Epithelial cell of esophagus (primary cell): Measurements from ENCODE around the gene LPXN.

Experiments
- DNase-seq: peaks from one replicate; pipeline ENCODE4 v3.0.0; 2010; ENCODE audit warnings: low read depth
- H3K4me3 ChIP-seq: 2 replicates; pipeline ENCODE4 v1.5.1; 2011; ENCODE audit warnings: mild to moderate bottlenecking, low read length, control low read depth
- TF ChIP-seq, protein P1 (sequence below): IDR thresholded peaks from 2 replicates; pipeline ENCODE4 v1.5.1; 2011; ENCODE audit warnings: low read depth, mild to moderate bottlenecking, low read length, control low read depth, inconsistent platforms; ENCODE audit not compliant: insufficient read depth; ENCODE audit errors: missing control alignments

The LPXN gene

DNA sequence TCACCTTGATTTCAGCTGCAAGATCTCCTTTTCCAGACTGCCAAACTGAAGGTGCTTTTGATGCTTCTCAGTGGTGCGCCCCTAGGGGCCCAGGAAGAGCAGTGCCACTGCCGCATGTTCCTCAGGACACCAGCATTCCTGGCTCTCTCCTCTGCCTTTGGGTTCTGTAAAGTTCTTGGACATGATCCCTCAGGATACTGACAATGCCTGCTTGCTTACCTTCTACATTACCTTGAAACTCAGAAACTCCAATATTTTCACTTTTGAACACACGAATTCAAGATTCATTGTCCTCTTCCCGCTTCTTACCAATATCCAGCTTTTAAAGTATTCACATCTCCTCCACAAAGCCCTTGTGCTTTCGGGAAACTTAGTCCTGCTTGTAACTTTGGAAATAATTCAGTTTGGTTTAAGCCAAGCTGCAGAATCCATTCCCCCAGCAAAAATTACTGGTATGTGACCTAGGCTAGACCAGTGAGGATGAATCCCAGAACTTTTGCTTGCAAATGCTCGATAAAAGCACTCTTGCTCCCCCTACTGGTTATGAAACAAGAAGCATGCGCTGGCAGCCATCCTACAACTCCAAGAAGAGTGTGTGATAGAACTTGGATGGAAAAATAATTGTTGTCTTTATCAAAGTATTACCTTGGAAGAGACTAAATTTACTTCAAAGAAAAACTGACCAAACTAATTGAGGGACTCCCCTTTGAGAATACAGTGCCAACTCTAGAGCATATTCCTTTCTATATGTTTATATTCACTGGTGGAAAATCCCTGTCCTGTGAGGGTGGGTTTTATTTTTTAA lies 51.2 kb downstream of the LPXN start:
- no peak overlapping the region for H3K4me3 ChIP-seq
- DNase-seq, result peak; percentile 88

GRCh38 chr11:58513747-58514367 lies 61.8 kb downstream of the LPXN start:
- DNase-seq, result peak; percentile 79
- no peak overlapping the region for H3K4me3 ChIP-seq
- TF ChIP-seq, protein P1, sequence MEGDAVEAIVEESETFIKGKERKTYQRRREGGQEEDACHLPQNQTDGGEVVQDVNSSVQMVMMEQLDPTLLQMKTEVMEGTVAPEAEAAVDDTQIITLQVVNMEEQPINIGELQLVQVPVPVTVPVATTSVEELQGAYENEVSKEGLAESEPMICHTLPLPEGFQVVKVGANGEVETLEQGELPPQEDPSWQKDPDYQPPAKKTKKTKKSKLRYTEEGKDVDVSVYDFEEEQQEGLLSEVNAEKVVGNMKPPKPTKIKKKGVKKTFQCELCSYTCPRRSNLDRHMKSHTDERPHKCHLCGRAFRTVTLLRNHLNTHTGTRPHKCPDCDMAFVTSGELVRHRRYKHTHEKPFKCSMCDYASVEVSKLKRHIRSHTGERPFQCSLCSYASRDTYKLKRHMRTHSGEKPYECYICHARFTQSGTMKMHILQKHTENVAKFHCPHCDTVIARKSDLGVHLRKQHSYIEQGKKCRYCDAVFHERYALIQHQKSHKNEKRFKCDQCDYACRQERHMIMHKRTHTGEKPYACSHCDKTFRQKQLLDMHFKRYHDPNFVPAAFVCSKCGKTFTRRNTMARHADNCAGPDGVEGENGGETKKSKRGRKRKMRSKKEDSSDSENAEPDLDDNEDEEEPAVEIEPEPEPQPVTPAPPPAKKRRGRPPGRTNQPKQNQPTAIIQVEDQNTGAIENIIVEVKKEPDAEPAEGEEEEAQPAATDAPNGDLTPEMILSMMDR, result peak; percentile 81

More for the DNA sequence above, 51.2 kb downstream of the LPXN start:
- TF ChIP-seq, protein P1, result peak; percentile 93

GRCh38 chr11:58511636-58512035 lies 64.0 kb downstream of the LPXN start:
- DNase-seq, result no peak
- TF ChIP-seq, protein P1, result no peak
- H3K4me3 ChIP-seq, result no peak overlapping the region

- H3K4me3 ChIP-seq, result no peak overlapping the region
- TF ChIP-seq, protein P1, result no peak
- DNase-seq, result no peak
These were observed 65.9 kb downstream of the LPXN start for GRCh38 chr11:58509748-58510147.

DNA sequence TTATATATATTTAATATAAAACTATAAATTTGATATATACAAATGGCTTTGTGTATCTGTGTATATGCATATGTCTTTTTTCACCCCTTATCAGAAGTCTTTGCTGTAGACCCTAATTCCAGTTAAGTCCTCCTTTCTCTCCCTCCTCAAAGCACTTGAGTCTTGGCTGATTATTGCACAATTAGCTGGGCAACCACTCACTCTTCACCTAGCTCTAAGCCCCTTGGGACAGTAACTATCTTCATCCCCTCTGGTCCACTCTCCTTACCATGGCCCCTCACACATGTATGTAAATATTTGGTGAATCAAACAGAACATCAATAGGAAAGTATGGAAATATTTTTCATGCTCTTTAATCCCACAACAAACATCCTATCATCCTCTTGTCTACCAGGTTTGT lies 66.8 kb downstream of the LPXN start:
- no peak for DNase-seq
- TF ChIP-seq, protein P1, result no peak
- no peak overlapping the region for H3K4me3 ChIP-seq

DNA sequence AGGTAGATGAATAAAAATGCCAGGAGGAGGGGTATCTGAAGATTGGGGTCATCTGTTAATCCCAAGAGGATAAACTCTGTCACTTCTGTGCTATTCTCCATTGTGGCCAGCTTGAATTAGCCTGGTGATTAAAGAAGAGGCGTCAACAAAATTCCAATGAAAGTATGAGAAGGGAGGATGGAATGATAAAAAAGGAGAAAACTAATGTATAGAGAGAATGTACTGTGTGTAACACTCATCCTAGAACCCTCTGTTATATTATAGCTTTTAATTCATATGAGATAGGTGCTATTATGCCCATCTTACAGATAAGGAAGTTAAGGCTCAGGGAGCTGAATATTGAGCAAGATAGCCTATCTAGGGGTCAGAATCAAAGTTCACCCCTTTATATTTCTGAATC lies 67.7 kb downstream of the LPXN start, which contains the start of gene OR5B21:
Gene OR5B21 (minus strand): TSS at position 101 of the 400 bp plus-strand sequence. CDS start 0 bp downstream, at position 101.
- no peak for DNase-seq
- TF ChIP-seq, protein P1, result no peak
- no peak within 1 kb of the TSS for H3K4me3 ChIP-seq

DNA sequence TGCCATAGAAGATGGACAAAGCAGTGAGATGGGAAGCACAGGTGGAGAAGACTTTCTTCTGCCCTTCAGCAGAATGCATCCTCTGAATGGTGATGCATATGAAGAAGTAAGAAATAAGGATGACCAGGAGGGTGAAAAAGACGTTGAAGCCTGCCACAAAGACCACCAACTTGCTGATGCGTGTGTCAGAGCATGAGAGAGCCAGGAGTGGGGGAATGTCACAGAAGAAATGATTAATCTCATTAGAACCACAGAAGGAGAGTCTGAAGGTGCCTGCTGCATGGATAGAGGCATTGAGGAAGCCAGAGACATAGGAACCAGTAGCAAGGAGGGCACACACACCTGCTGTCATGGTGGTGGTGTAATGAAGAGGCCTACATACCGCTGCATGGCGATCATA lies 68.3 kb downstream of the LPXN start:
- TF ChIP-seq, protein P1, result no peak
- no peak overlapping the region for H3K4me3 ChIP-seq
- no peak for DNase-seq
